HEK293 (cell line): ENCODE data around the gene AFF2.

Experiments used
- CTCF ChIA-PET: fragments of 350-600 bp; formaldehyde crosslinking; extraction: SDS; loops from one replicate; lab custom pipeline; 2021; ENCODE audit warnings: antibody characterized with exemption; lab: Yijun Ruan, JAX
- POLR2A ChIA-PET: fragments of 300-600 bp; formaldehyde crosslinking; extraction: SDS; loops from one replicate; lab custom pipeline; 2020; ENCODE audit warnings: antibody characterized with exemption, inconsistent platforms; lab: Yijun Ruan, JAX
- H3K27ac ChIP-seq: fragments of 200-500 bp; sonication (Bioruptor generic); 2 replicates; pipeline ENCODE4 v1.5.1; 2014; ENCODE audit warnings: low read depth, low read length, control low read depth, inconsistent platforms; ENCODE audit errors: extremely low read depth
- H3K36me3 ChIP-seq, 2 experiments: fragments of 200-500 bp in 1 of 2; sonication (Bioruptor generic) in 1 of 2; 1 replicate in 1 of 2; 2 replicates in 1 of 2; pipeline ENCODE4 v1.5.1; 2014 to 2017; ENCODE audit warnings: inconsistent platforms in 2 of 2, low read length in 2 of 2; ENCODE audit not compliant: control insufficient read depth in 2 of 2, insufficient read depth in 1 of 2
- H3K4me1 ChIP-seq: fragments of 200-500 bp; sonication (Bioruptor generic); 2 replicates; pipeline ENCODE4 v1.5.1; 2014; ENCODE audit warnings: mild to moderate bottlenecking, low read length, inconsistent platforms; ENCODE audit not compliant: control insufficient read depth, insufficient read depth
- H3K4me3 ChIP-seq: 2 replicates; pipeline ENCODE4 v1.5.1; 2011; ENCODE audit warnings: low read depth, mild to moderate bottlenecking, control low read depth, low read length, moderate library complexity
- H3K9me3 ChIP-seq: fragments of 200-500 bp; sonication (Bioruptor generic); 2 replicates; pipeline ENCODE4 v1.5.1; 2014; ENCODE audit warnings: low read depth, low read length, inconsistent platforms; ENCODE audit not compliant: control insufficient read depth, insufficient read depth
- BCL11B ChIP-seq: fragments of 450-650 bp; formaldehyde crosslinking; IDR thresholded peaks from 2 replicates; pipeline ENCODE4 v1.5.1; 2016; ENCODE audit warnings: low read depth, missing biosample characterization, missing genetic modification characterization
- CTCF ChIP-seq: fragments of 450-650 bp; formaldehyde crosslinking; IDR thresholded peaks from 2 replicates; pipeline ENCODE4 v1.5.1; 2016; ENCODE audit warnings: missing biosample characterization, missing genetic modification characterization
- PRDM6 ChIP-seq: fragments of 450-650 bp; formaldehyde crosslinking; IDR thresholded peaks from 2 replicates; pipeline ENCODE4 v1.5.1; 2017; ENCODE audit warnings: missing biosample characterization, missing genetic modification characterization
- ZBTB44 ChIP-seq: fragments of 450-650 bp; IDR thresholded peaks from 2 replicates; pipeline ENCODE4 v1.5.1; 2018; ENCODE audit warnings: missing biosample characterization, mild to moderate bottlenecking, missing genetic modification characterization
- ZNF175 ChIP-seq: fragments of 450-650 bp; formaldehyde crosslinking; IDR thresholded peaks from 2 replicates; pipeline ENCODE4 v1.5.1; 2016; ENCODE audit warnings: missing biosample characterization, missing genetic modification characterization
- ZNF274 ChIP-seq, 2 experiments: fragments of 200-500 bp in 1 of 2; fragments of 450-650 bp in 1 of 2; sonication (Bioruptor generic) in 1 of 2; formaldehyde crosslinking in 1 of 2; IDR thresholded peaks; 2 replicates each; pipeline versions ENCODE4 v1.5.1 to v1.6.1; 2014 to 2016; ENCODE audit warnings: borderline replicate concordance in 1 of 2, inconsistent platforms in 1 of 2, low read length in 1 of 2, missing biosample characterization in 1 of 2, missing genetic modification characterization in 1 of 2
- ZNF280D ChIP-seq: fragments of 450-650 bp; formaldehyde crosslinking; IDR thresholded peaks from 2 replicates; pipeline ENCODE4 v1.5.1; 2016; ENCODE audit warnings: missing biosample characterization, missing genetic modification characterization
- ZNF311 ChIP-seq: fragments of 450-650 bp; formaldehyde crosslinking; IDR thresholded peaks from 2 replicates; pipeline ENCODE4 v1.5.1; 2017; ENCODE audit warnings: missing biosample characterization, missing genetic modification characterization, borderline replicate concordance
- ZNF354C ChIP-seq: fragments of 450-650 bp; formaldehyde crosslinking; IDR thresholded peaks from 2 replicates; pipeline ENCODE4 v1.5.1; 2016; ENCODE audit warnings: missing biosample characterization, missing genetic modification characterization, low read depth, borderline replicate concordance
- ZNF529 ChIP-seq: fragments of 450-650 bp; formaldehyde crosslinking; IDR thresholded peaks from 2 replicates; pipeline ENCODE4 v1.5.1; 2017; ENCODE audit warnings: missing genetic modification characterization, missing biosample characterization; ENCODE audit not compliant: insufficient replicate concordance
- ZNF530 ChIP-seq: fragments of 450-650 bp; formaldehyde crosslinking; IDR thresholded peaks from 2 replicates; pipeline ENCODE4 v1.5.1; 2016; ENCODE audit warnings: low read depth, missing biosample characterization, missing genetic modification characterization
- ZNF580 ChIP-seq: fragments of 450-650 bp; formaldehyde crosslinking; IDR thresholded peaks from 2 replicates; pipeline ENCODE4 v1.5.1; 2016; ENCODE audit warnings: missing biosample characterization, missing genetic modification characterization
- ZNF596 ChIP-seq: fragments of 450-650 bp; IDR thresholded peaks from 2 replicates; pipeline ENCODE4 v1.5.0; 2018; ENCODE audit warnings: missing biosample characterization, mild to moderate bottlenecking, missing genetic modification characterization, moderate library complexity
- ZSCAN18 ChIP-seq: fragments of 450-650 bp; formaldehyde crosslinking; IDR thresholded peaks from 2 replicates; pipeline ENCODE4 v1.5.1; 2016; ENCODE audit warnings: missing biosample characterization, missing genetic modification characterization

The AFF2 gene

GRCh38 chrX:148808833-148809232 lies 308.4 kb downstream of the AFF2 start (continued):
- TF ChIP-seq ZNF274 (IDR thresholded peaks at IDR 0.05; ENCODE audit: low read length) (no peak), ZNF274 (tag by site-specific recombination; IDR thresholded peaks at IDR 0.05; ENCODE audit: borderline replicate concordance) (no peak), ZNF175 (no peak), ZNF529 (no peak), ZNF311 (tag by site-specific recombination) (no peak), ZNF580 (no peak), ZNF280D (no peak)

- no peaks in the 10 kb centered on the region for H3K4me1 ChIP-seq
- ChIA-PET POLR2A (no interaction called here), CTCF (no interaction called here)
- no peak overlapping the region for H3K27ac ChIP-seq
- H3K36me3 ChIP-seq = no peaks in the 10 kb centered on the region
- TF ChIP-seq CTCF (tag by site-specific recombination) (no peak), BCL11B (tag by site-specific recombination) (no peak), ZBTB44 (tag by site-specific recombination) (no peak), ZNF530 (tag by site-specific recombination) (no peak), ZNF596 (tag by site-specific recombination) (no peak)
- no peak overlapping the region for H3K4me3 ChIP-seq
- H3K9me3 ChIP-seq = no peaks in the 10 kb centered on the region
Measured at GRCh38 chrX:148811236-148811635, 310.8 kb downstream of the AFF2 start.

GRCh38 chrX:148813422-148813821 lies 313.0 kb downstream of the AFF2 start:
- TF ChIP-seq ZNF354C (tag by site-specific recombination) (no peak), ZSCAN18 (no peak), PRDM6 (tag by site-specific recombination) (no peak)
- no peak overlapping the region for H3K27ac ChIP-seq
- ChIA-PET POLR2A (no interaction called here), CTCF (interaction anchor here (0.8 kb wide), 1 partner anchor 51 kb away, joined by 3 read pairs; no protein-coding TSS in a partner anchor)
- H3K4me3 ChIP-seq = no peak overlapping the region
- no peaks in the 10 kb centered on the region for H3K36me3 ChIP-seq
- H3K9me3 ChIP-seq = no peaks in the 10 kb centered on the region
- no peaks in the 10 kb centered on the region for H3K4me1 ChIP-seq
